Transverse colon (tissue), 3 donors: Measurements from ENCODE around the gene RCCD1.

Experiments used
- CTCF ChIP-seq, 5 experiments: fragments of 200-600 bp in 3 of 5; fragments of 450-650 bp in 2 of 5; sonication (generic) in 3 of 5; IDR thresholded peaks; 1 replicate in 2 of 5; 2 replicates in 3 of 5; pipeline ENCODE4 v1.5.1; 2016 to 2017; ENCODE audit warnings: antibody characterized with exemption in 5 of 5, inconsistent platforms in 3 of 5, mild to moderate bottlenecking in 2 of 5, moderate library complexity in 1 of 5
- EP300 ChIP-seq: sonication (generic); formaldehyde crosslinking; IDR thresholded peaks from one replicate; pipeline ENCODE4 v1.6.1; 2017; ENCODE audit warnings: antibody characterized with exemption, low read depth
- POLR2A ChIP-seq: fragments of 450-650 bp; IDR thresholded peaks from one replicate; pipeline ENCODE4 v1.6.1; 2016; ENCODE audit warnings: antibody characterized with exemption, mild to moderate bottlenecking, moderate library complexity

- TF ChIP-seq POLR2A (no peak), CTCF (IDR thresholded peaks at IDR 0.05) (no peak), EP300 (no peak)
These were observed 6.2 kb upstream of the RCCD1 start for GRCh38 chr15:90948506-90948905.
